ENCODE results near the gene LYZL1.

Gene LYZL1

DNA sequence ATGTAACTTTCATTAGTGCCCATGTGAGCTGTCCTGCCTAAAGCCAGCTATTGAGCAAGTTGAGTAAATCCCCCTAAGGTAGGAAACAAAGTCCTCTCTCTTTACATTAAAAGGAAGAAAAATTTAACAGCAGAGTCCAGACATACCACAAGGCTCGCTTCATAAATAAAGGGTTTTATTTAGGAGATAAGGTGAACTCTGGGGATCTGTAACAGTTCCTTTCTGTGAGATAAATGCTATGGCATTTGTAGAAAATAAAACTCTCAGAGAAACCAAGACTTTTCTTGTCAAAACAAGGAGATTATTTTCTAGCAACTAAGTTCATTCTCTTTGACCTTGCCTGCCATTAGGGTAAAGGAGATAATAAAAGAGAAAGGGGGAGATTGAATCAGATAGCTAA lies 32.3 kb upstream of the LYZL1 start:
- peak overlapping the region; percentile 40 for H3K4me3 ChIP-seq (ENCODE audit: low read depth, low read length)
- peak; percentile 27 for DNase-seq (ENCODE audit: low read depth)
- TF ChIP-seq, protein P1, sequence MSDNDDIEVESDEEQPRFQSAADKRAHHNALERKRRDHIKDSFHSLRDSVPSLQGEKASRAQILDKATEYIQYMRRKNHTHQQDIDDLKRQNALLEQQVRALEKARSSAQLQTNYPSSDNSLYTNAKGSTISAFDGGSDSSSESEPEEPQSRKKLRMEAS (IDR thresholded peaks at IDR 0.05; ENCODE audit: low read depth, low read length) = no peak
- no peak for TF ChIP-seq MYC (IDR thresholded peaks at IDR 0.05; ENCODE audit: low read depth, low read length)
- TF ChIP-seq, protein P2, sequence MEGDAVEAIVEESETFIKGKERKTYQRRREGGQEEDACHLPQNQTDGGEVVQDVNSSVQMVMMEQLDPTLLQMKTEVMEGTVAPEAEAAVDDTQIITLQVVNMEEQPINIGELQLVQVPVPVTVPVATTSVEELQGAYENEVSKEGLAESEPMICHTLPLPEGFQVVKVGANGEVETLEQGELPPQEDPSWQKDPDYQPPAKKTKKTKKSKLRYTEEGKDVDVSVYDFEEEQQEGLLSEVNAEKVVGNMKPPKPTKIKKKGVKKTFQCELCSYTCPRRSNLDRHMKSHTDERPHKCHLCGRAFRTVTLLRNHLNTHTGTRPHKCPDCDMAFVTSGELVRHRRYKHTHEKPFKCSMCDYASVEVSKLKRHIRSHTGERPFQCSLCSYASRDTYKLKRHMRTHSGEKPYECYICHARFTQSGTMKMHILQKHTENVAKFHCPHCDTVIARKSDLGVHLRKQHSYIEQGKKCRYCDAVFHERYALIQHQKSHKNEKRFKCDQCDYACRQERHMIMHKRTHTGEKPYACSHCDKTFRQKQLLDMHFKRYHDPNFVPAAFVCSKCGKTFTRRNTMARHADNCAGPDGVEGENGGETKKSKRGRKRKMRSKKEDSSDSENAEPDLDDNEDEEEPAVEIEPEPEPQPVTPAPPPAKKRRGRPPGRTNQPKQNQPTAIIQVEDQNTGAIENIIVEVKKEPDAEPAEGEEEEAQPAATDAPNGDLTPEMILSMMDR (IDR thresholded peaks at IDR 0.05; ENCODE audit: low read depth, low read length) = no peak
- TF ChIP-seq POLR2A (IDR thresholded peaks at IDR 0.05; ENCODE audit: extremely low read depth, insufficient read length) = no peak

DNA sequence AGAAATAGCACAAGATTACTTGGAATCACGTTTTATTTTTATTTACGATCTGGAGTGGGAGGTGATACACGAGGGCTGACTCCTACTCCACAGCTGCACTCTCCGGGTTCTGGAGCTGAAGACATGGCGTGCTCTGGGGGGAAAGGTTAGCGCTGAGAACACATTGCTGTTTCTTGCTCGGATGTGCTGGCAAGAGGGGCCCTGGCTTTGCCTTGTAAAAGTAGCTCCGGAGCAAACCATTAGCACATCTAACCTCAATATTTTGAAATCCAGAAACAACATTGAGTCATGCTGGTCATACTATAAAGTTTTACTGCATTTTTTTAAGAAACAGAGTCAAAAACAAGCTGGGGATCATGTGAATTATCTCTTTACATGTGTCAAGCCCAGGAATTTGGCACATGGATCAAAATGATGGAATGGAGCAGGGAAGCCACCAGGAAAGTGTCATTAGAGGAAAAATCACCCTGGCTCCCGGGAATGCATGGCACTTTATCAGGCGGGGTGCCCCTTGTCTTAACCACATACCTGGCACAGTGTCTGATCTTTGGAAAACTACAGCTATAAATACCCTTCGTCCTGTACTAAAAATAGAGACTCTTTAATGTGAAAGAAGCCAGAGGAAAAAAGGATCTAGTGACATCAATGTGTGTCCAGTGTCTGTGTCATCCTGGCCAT lies 31.6 kb upstream of the LYZL1 start:
- TF ChIP-seq, protein P2 (IDR thresholded peaks at IDR 0.05; ENCODE audit: low read depth, low read length) = no peak
- TF ChIP-seq, protein P1 (IDR thresholded peaks at IDR 0.05; ENCODE audit: low read depth, low read length) = peak; percentile 63
- TF ChIP-seq MYC (IDR thresholded peaks at IDR 0.05; ENCODE audit: low read depth, low read length) (peak; percentile 78), POLR2A (IDR thresholded peaks at IDR 0.05; ENCODE audit: extremely low read depth, insufficient read length) (peak; percentile 24)
- peak; percentile 93 for DNase-seq (ENCODE audit: low read depth)
- H3K4me3 ChIP-seq (ENCODE audit: low read depth, low read length) = peak overlapping the region; percentile 40

DNA sequence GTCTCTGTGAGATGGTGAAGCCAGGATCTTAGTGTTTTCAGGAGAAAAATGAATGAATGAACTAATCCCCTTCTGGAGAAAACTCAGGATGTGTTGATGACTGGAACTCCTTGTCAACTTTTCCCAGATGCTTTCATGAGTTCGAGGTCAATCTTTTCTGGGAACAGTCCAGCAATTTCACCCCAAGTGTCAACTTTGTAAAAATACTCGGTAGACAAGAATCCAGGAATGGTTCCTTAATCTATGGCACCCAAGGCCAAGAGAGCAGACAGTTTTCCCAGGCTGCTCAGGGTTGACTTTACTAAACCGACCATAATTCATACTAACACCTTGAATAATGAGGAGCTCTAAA lies 31.1 kb upstream of the LYZL1 start:
- peak overlapping the region; percentile 28 for H3K4me3 ChIP-seq (ENCODE audit: low read depth, low read length)
- DNase-seq (ENCODE audit: low read depth) = no peak
- TF ChIP-seq, protein P2 (IDR thresholded peaks at IDR 0.05; ENCODE audit: low read depth, low read length) = no peak
- TF ChIP-seq, protein P1 (IDR thresholded peaks at IDR 0.05; ENCODE audit: low read depth, low read length) = no peak
- no peak for TF ChIP-seq POLR2A (IDR thresholded peaks at IDR 0.05; ENCODE audit: extremely low read depth, insufficient read length)
- TF ChIP-seq MYC (IDR thresholded peaks at IDR 0.05; ENCODE audit: low read depth, low read length) = no peak

- TF ChIP-seq POLR2A (IDR thresholded peaks at IDR 0.05; ENCODE audit: extremely low read depth, insufficient read length) (no peak), MYC (IDR thresholded peaks at IDR 0.05; ENCODE audit: low read depth, low read length) (no peak)
- TF ChIP-seq, protein P2 (IDR thresholded peaks at IDR 0.05; ENCODE audit: low read depth, low read length) = no peak
- TF ChIP-seq, protein P1 (IDR thresholded peaks at IDR 0.05; ENCODE audit: low read depth, low read length) = no peak
- no peak overlapping the region for H3K4me3 ChIP-seq (ENCODE audit: low read depth, low read length)
- no peak for DNase-seq (ENCODE audit: low read depth)
These were observed 29.4 kb upstream of the LYZL1 start for GRCh38 chr10:29259498-29259897.

GRCh38 chr10:29263506-29263905 lies 25.4 kb upstream of the LYZL1 start:
- no peak overlapping the region for H3K4me3 ChIP-seq (ENCODE audit: low read depth, low read length)
- no peak for TF ChIP-seq POLR2A (IDR thresholded peaks at IDR 0.05; ENCODE audit: extremely low read depth, insufficient read length)
- no peak for TF ChIP-seq MYC (IDR thresholded peaks at IDR 0.05; ENCODE audit: low read depth, low read length)
- TF ChIP-seq, protein P1 (IDR thresholded peaks at IDR 0.05; ENCODE audit: low read depth, low read length) = no peak
- TF ChIP-seq, protein P2 (IDR thresholded peaks at IDR 0.05; ENCODE audit: low read depth, low read length) = no peak
- DNase-seq (ENCODE audit: low read depth) = no peak

Data from NB4 (cell line).